HG03108 (cell line): ENCODE results near the gene CYFIP2.

ENCODE experiments used
- ATAC-seq: cut with Tn5 transposase; IDR thresholded peaks from one replicate; pipeline ENCODE4 v1.9.1; 2021; ENCODE audit warnings: moderate library complexity; ENCODE audit not compliant: unreplicated experiment

CYFIP2 gene

GRCh38 chr5:157285310-157286035 lies 19.6 kb downstream of the CYFIP2 start:
- ATAC-seq = no peak

- ATAC-seq = no peak
These were observed 20.9 kb downstream of the CYFIP2 start for GRCh38 chr5:157286761-157287211.

GRCh38 chr5:157288405-157289163 lies 22.7 kb downstream of the CYFIP2 start:
- ATAC-seq = no peak

GRCh38 chr5:157289164-157289819 lies 23.4 kb downstream of the CYFIP2 start:
- no peak for ATAC-seq

- ATAC-seq = no peak
These were observed 24.4 kb downstream of the CYFIP2 start for GRCh38 chr5:157290156-157290980.

- ATAC-seq = peak; percentile 73
These were observed 25.2 kb downstream of the CYFIP2 start for GRCh38 chr5:157290981-157291711.

- ATAC-seq = no peak
These were observed 26.7 kb downstream of the CYFIP2 start for GRCh38 chr5:157292599-157292998.

GRCh38 chr5:157294407-157295091 lies 28.6 kb downstream of the CYFIP2 start:
- no peak for ATAC-seq

- no peak for ATAC-seq
These were observed 29.3 kb downstream of the CYFIP2 start for GRCh38 chr5:157295247-157295646.

- no peak for ATAC-seq
These were observed 34.6 kb downstream of the CYFIP2 start for GRCh38 chr5:157300564-157300963.

- ATAC-seq = no peak
These were observed 35.1 kb downstream of the CYFIP2 start for GRCh38 chr5:157301066-157301465.

GRCh38 chr5:157303023-157303422 lies 37.1 kb downstream of the CYFIP2 start:
- no peak for ATAC-seq

- ATAC-seq = no peak
These were observed 37.9 kb downstream of the CYFIP2 start for GRCh38 chr5:157303667-157304327.

- no peak for ATAC-seq
These were observed 40.2 kb downstream of the CYFIP2 start for GRCh38 chr5:157306081-157306480.

GRCh38 chr5:157306692-157307471 lies 41.0 kb downstream of the CYFIP2 start:
- no peak for ATAC-seq

GRCh38 chr5:157308836-157309465 lies 43.0 kb downstream of the CYFIP2 start:
- ATAC-seq = peak; percentile 53

- no peak for ATAC-seq
These were observed 43.9 kb downstream of the CYFIP2 start for GRCh38 chr5:157309796-157310195.

GRCh38 chr5:157311595-157311994 lies 45.7 kb downstream of the CYFIP2 start:
- no peak for ATAC-seq
